ENCODE measurements around the gene PAK1. TPM values are rescaled to one million over a fixed set of nuclear protein-coding genes. Genes with fewer than 3 reads are reported as not detected.
"Not testable (repeated sequence)": the region's sequence is repeated elsewhere in the genome, so short reads cannot be mapped to it uniquely, and the experiment has no call there.

PAK1 gene
- polyA plus RNA-seq, 1 donor, result 81.0 TPM

DNA sequence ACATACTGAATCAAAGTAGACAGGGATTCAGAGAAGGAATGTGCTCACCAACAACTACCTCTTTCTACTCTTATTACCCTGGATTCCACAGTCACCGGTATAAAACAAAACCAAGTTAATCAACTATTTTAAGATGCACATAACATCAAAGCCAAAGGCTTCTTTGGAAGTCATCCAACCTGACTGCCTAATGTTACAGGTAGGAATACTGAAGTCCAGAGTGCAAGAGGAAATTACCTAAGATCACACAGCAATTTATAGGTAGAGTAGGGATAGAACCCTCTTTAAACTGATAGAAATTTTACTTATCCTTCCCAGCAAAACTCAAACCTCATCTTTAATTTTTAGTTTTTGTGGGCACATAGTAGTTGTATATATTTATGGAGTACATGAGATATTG, 76.3 kb downstream of the PAK1 start:
- Histone ChIP-seq H3K36me3 (ENCODE audit: control insufficient read depth, insufficient read depth, low read length) (no peaks in the 10 kb centered on the region), H3K9me3 (ENCODE audit: control insufficient read depth, low read depth, low read length) (no peaks in the 10 kb centered on the region), H3K4me3 (ENCODE audit: low read length) (no peak overlapping the region), H3K4me1 (ENCODE audit: control insufficient read depth, insufficient read depth, low read length) (peaks cover 16% of the 10 kb centered on the region), H3K27ac (ENCODE audit: low read length) (no peak overlapping the region), H3K27me3 (ENCODE audit: control insufficient read depth, insufficient read depth, low read length) (no peaks in the 10 kb centered on the region)
- no peak for DNase-seq
- no CpG with 5 or more reads among the region's 1 CpG for WGBS (ENCODE audit: insufficient coverage, low lambda C conversion rate)

DNA sequence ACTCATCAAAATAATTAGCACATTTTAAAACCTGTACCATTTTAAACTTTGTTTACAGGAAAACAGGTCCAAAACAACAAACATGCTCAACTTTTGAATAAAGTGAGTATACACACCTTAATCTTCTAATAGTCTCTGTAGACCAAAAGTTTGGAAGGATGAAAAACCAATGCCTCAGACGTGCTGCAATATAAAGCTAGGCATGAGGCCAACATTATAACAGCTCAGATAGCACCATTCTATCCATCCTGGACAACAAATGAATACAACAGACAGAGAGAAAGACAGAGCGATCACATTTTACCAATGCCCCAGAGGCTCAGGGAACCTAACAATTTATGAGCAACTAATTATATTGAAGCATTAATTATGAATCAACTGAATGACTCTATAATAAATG, 77.0 kb downstream of the PAK1 start:
- WGBS (ENCODE audit: insufficient coverage, low lambda C conversion rate), result no CpG with 5 or more reads among the region's 2 CpGs
- Histone ChIP-seq H3K4me3 (ENCODE audit: low read length) (no peak overlapping the region), H3K27ac (ENCODE audit: low read length) (no peak overlapping the region), H3K27me3 (ENCODE audit: control insufficient read depth, insufficient read depth, low read length) (no peaks in the 10 kb centered on the region), H3K4me1 (ENCODE audit: control insufficient read depth, insufficient read depth, low read length) (peaks cover 9% of the 10 kb centered on the region), H3K36me3 (ENCODE audit: control insufficient read depth, insufficient read depth, low read length) (no peaks in the 10 kb centered on the region), H3K9me3 (ENCODE audit: control insufficient read depth, low read depth, low read length) (no peaks in the 10 kb centered on the region)
- no peak for DNase-seq

DNA sequence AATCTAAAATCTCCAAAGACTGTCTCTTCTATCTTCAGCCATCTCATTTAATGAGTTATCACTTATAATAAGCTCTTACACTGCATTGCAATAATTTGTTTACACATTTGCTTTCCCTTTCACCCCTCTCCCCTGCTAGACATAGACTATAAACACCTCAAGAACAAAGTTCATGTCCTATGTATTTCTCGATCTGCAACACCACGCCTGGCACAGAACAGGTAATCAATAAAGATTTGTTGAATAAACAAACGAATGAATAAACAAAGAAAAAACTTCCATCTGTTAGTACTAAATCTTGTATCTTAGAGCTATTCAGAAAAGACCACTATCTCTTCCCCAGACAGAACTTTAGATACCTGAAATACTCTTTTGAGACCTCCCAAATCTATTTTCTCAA, 77.6 kb downstream of the PAK1 start:
- Histone ChIP-seq H3K9me3 (ENCODE audit: control insufficient read depth, low read depth, low read length) (no peaks in the 10 kb centered on the region), H3K27me3 (ENCODE audit: control insufficient read depth, insufficient read depth, low read length) (no peaks in the 10 kb centered on the region), H3K27ac (ENCODE audit: low read length) (no peak overlapping the region), H3K36me3 (ENCODE audit: control insufficient read depth, insufficient read depth, low read length) (no peaks in the 10 kb centered on the region), H3K4me3 (ENCODE audit: low read length) (no peak overlapping the region), H3K4me1 (ENCODE audit: control insufficient read depth, insufficient read depth, low read length) (peaks cover 4% of the 10 kb centered on the region)
- no CpG with 5 or more reads among the region's 3 CpGs for WGBS (ENCODE audit: insufficient coverage, low lambda C conversion rate)
- DNase-seq, result no peak

DNA sequence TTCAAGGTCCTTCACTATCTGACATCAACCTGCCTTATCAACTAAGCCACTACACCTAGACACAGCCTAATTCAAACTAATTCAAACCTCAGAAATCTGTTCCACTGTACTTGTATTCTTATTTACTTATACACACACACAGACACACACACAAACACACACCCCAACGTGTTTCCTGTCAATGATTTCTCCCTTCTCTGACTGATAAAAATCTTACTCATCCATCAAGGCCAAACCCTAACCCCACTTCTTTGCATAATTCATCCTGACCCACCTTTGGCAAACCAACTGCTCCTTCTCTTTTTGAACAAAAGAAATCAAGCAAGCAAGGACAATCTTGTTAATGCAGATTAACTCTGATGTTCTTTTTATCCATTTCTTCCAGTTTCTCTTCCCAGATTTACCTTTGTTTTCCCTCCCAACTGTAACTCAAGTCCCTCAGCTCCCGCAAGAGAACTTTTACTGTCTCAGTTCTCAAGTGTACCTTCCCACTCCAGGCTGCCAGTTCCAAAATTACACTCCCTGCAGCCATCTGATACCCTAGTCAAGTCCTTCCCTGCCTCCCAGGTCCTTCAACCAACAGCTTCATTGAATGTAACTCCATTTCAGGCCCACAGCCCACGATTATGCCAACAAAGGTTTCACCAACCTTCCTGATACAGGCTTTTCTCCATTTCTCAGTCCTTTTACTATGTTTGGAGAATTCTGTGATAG, 78.3 kb downstream of the PAK1 start:
- Histone ChIP-seq H3K27me3 (ENCODE audit: control insufficient read depth, insufficient read depth, low read length) (no peaks in the 10 kb centered on the region), H3K9me3 (ENCODE audit: control insufficient read depth, low read depth, low read length) (no peaks in the 10 kb centered on the region), H3K4me1 (ENCODE audit: control insufficient read depth, insufficient read depth, low read length) (peaks cover 4% of the 10 kb centered on the region), H3K4me3 (ENCODE audit: low read length) (no peak overlapping the region), H3K36me3 (ENCODE audit: control insufficient read depth, insufficient read depth, low read length) (no peaks in the 10 kb centered on the region), H3K27ac (ENCODE audit: low read length) (no peak overlapping the region)
- no peak for DNase-seq
- 0% methylated on average over 1 of the region's 3 CpGs for WGBS (ENCODE audit: insufficient coverage, low lambda C conversion rate)

DNA sequence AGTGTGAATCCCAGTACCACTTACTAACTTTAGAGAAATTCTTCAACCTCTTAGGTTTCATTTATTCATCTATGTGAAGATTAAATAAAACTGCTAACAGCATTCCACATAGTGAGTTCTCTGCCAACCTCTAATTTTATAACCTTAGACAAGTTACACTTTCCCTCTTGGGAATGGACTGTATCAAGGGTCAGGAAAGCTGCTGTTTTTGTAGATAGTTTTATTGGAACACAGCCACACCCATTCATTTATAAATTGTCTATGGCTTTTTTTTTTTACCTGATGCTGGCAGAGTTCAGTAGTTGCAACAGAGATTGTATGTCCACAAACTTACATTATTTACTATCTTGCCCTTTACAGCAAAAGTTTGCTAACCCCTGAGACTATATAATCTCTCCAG, 81.1 kb downstream of the PAK1 start:
- H3K9me3 ChIP-seq (ENCODE audit: control insufficient read depth, low read depth, low read length), result no peaks in the 10 kb centered on the region
- H3K27ac ChIP-seq (ENCODE audit: low read length), result no peak overlapping the region
- no peaks in the 10 kb centered on the region for H3K27me3 ChIP-seq (ENCODE audit: control insufficient read depth, insufficient read depth, low read length)
- H3K4me1 ChIP-seq (ENCODE audit: control insufficient read depth, insufficient read depth, low read length), result peaks cover 4% of the 10 kb centered on the region
- DNase-seq, result peak in 1 of 2 donors; percentile 37
- H3K4me3 ChIP-seq (ENCODE audit: low read length), result no peak overlapping the region
- peaks cover 5% of the 10 kb centered on the region for H3K36me3 ChIP-seq (ENCODE audit: control insufficient read depth, insufficient read depth, low read length)

DNA sequence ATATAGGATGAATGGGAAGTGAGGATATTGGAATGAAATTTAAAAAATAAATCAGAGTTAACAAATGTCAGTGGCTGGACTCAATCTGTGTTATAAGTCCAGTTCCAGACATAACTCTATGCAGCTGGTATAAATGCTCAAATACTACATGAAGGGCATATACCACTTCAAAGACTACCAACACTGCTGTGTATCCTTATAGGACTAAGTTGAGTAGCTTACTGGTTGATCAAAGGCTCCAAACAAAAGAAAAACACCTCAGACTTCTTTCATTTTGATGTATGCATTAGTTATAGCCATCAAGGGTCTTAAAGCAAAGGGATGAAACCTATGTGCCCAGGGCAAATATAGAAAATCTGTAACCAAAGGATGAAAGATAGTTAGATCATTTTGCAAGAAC, 86.2 kb downstream of the PAK1 start:
- H3K27me3 ChIP-seq (ENCODE audit: control insufficient read depth, insufficient read depth, low read length), result no peaks in the 10 kb centered on the region
- H3K4me1 ChIP-seq (ENCODE audit: control insufficient read depth, insufficient read depth, low read length), result no peaks in the 10 kb centered on the region
- H3K36me3 ChIP-seq (ENCODE audit: control insufficient read depth, insufficient read depth, low read length), result peaks cover 5% of the 10 kb centered on the region
- no peak for DNase-seq
- H3K27ac ChIP-seq (ENCODE audit: low read length), result no peak overlapping the region
- H3K4me3 ChIP-seq (ENCODE audit: low read length), result no peak overlapping the region
- H3K9me3 ChIP-seq (ENCODE audit: control insufficient read depth, low read depth, low read length), result no peaks in the 10 kb centered on the region

DNA sequence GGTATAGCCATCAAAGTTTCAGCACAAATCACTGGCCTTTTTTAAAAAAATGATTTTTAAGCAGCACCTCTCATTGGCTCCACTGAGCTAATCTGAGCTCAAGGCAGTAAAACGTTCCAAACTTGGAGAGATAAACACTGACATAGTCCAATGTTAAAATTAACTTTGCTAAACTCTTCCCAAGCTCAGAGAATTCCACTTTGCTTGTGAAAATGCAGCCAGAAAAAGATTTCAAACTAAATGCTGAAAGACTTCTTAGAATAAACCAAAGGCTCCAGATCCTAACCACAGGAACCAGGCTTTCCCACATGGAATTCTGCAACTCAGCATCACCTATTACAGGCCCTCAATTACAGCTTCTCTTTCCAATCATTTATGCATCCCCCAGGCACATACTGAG, 87.7 kb downstream of the PAK1 start:
- Histone ChIP-seq H3K4me3 (ENCODE audit: low read length) (no peak overlapping the region), H3K9me3 (ENCODE audit: control insufficient read depth, low read depth, low read length) (no peaks in the 10 kb centered on the region), H3K27ac (ENCODE audit: low read length) (no peak overlapping the region), H3K27me3 (ENCODE audit: control insufficient read depth, insufficient read depth, low read length) (no peaks in the 10 kb centered on the region), H3K4me1 (ENCODE audit: control insufficient read depth, insufficient read depth, low read length) (peaks cover 10% of the 10 kb centered on the region), H3K36me3 (ENCODE audit: control insufficient read depth, insufficient read depth, low read length) (peaks cover 5% of the 10 kb centered on the region)
- no CpG with 5 or more reads among the region's 1 CpG for WGBS (ENCODE audit: insufficient coverage, low lambda C conversion rate)
- DNase-seq, result no peak

DNA sequence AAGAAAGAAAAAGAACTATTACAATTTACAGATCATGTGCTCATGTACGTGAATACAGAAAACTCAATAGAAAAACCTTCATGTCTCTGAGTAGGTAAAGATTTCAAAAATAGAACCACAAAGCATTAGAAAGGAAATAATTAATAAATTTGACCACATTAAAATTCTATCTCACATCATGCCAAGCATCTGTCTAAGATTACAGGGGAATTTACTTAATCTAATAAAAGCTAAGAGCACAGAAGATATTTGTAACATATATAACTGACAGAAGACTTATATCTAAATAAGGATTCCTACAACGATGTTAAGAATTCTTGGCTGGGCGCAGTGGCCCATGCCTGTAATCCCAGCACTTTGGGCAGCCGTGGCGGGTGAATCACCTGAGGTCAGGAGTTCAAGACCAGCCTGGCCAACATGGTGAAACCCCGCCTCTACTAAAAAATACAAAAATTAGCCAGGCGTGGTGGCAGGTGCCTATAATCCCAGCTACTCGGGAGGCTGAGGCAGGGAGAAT, 88.6 kb downstream of the PAK1 start:
- peaks cover 19% of the 10 kb centered on the region for H3K4me1 ChIP-seq (ENCODE audit: control insufficient read depth, insufficient read depth, low read length)
- DNase-seq; H3K27me3 ChIP-seq (ENCODE audit: control insufficient read depth, insufficient read depth, low read length); H3K27ac ChIP-seq (ENCODE audit: low read length); H3K9me3 ChIP-seq (ENCODE audit: control insufficient read depth, low read depth, low read length); H3K36me3 ChIP-seq (ENCODE audit: control insufficient read depth, insufficient read depth, low read length); H3K4me3 ChIP-seq (ENCODE audit: low read length): not testable (repeated sequence)
- 100% methylated on average over 1 of the region's 8 CpGs for WGBS (ENCODE audit: insufficient coverage, low lambda C conversion rate)

DNA sequence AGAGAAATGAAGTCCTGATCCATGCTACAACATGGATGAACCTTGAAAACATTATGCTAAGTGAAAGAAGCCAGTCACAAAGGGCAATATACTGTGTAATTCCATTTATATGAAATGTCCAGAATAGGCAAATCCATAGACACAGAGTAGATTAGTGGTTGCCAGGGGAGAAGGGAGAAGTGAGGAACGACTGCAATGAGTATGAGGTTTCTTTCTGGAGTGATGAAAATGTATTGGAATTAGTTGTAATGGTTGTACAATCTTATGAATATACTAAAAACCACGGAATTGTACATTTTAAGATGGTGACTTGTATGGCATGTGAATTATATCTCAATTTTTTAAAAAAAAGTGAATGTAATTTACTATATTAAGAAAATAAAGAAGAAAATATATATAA, 89.3 kb downstream of the PAK1 start:
- Histone ChIP-seq H3K27ac (ENCODE audit: low read length) (no peak overlapping the region), H3K9me3 (ENCODE audit: control insufficient read depth, low read depth, low read length) (no peaks in the 10 kb centered on the region)
- 100% methylated on average over 2 of the region's 2 CpGs for WGBS (ENCODE audit: insufficient coverage, low lambda C conversion rate)

DNA sequence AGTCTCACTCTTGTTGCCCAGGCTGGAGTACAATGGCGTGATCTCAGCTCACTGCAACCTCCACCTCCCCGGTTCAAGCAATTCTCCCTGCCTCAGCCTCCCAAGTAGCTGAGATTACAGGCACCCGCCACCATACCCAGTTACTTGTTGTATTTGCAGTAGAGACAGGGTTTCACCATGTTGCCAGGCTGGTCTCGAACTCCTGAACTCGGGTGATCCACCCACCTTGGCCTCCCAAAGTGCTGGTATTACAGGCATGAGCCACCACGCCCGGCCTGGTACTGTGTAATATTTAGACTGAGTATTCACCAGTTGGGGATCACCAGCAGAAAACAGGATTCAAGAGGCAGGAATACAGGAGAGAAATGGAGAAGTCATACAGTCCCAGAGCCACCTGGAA, 90.5 kb downstream of the PAK1 start:
- H3K4me3 ChIP-seq (ENCODE audit: low read length); H3K27ac ChIP-seq (ENCODE audit: low read length); H3K36me3 ChIP-seq (ENCODE audit: control insufficient read depth, insufficient read depth, low read length): not testable (repeated sequence)

More for the DNA sequence above, 89.3 kb downstream of the PAK1 start:
- peaks cover 3% of the 10 kb centered on the region for H3K36me3 ChIP-seq (ENCODE audit: control insufficient read depth, insufficient read depth, low read length)
- H3K27me3 ChIP-seq (ENCODE audit: control insufficient read depth, insufficient read depth, low read length), result no peaks in the 10 kb centered on the region
- no peak overlapping the region for H3K4me3 ChIP-seq (ENCODE audit: low read length)
- peaks cover 24% of the 10 kb centered on the region for H3K4me1 ChIP-seq (ENCODE audit: control insufficient read depth, insufficient read depth, low read length)
- no peak for DNase-seq

More for the DNA sequence above, 90.5 kb downstream of the PAK1 start:
- WGBS (ENCODE audit: insufficient coverage, low lambda C conversion rate), result no CpG with 5 or more reads among the region's 7 CpGs
- not testable (repeated sequence) for H3K27me3 ChIP-seq (ENCODE audit: control insufficient read depth, insufficient read depth, low read length); H3K9me3 ChIP-seq (ENCODE audit: control insufficient read depth, low read depth, low read length); DNase-seq
- H3K4me1 ChIP-seq (ENCODE audit: control insufficient read depth, insufficient read depth, low read length), result peaks cover 24% of the 10 kb centered on the region
